Skeletal muscle satellite cell (primary cell): Measurements from ENCODE around the gene TRIM33.
"Not testable (repeated sequence)": the region's sequence is repeated elsewhere in the genome, so short reads cannot be mapped to it uniquely, and the experiment has no call there.

Source experiments
- H3K27me3 ChIP-seq: 2 replicates; pipeline ENCODE4 v1.7.0; 2013; ENCODE audit warnings: low read length; ENCODE audit not compliant: control insufficient read depth, insufficient read depth
- H3K36me3 ChIP-seq: 2 replicates; pipeline ENCODE4 v1.7.0; 2013; ENCODE audit warnings: mild to moderate bottlenecking, control low read depth, low read length; ENCODE audit not compliant: insufficient read depth
- H3K4me1 ChIP-seq: 2 replicates; pipeline ENCODE4 v1.7.0; 2013; ENCODE audit warnings: low read length; ENCODE audit not compliant: control insufficient read depth, insufficient read depth
- H3K4me2 ChIP-seq: 2 replicates; pipeline ENCODE4 v1.7.0; 2013; ENCODE audit warnings: mild to moderate bottlenecking, low read length
- H3K4me3 ChIP-seq: 2 replicates; pipeline ENCODE4 v1.7.0; 2013; ENCODE audit warnings: low read length
- H3K9ac ChIP-seq: 2 replicates; pipeline ENCODE4 v1.7.0; 2013; ENCODE audit warnings: mild to moderate bottlenecking, low read depth, low read length, moderate library complexity
- H3K9me3 ChIP-seq: replicated peaks from 2 replicates; pipeline ENCODE4 v1.7.0; 2013; ENCODE audit warnings: mild to moderate bottlenecking, control low read depth, low read length

The TRIM33 gene

GRCh38 chr1:114462341-114462740, 48.7 kb downstream of the TRIM33 start:
- H3K36me3 ChIP-seq, result peaks cover 18% of the 10 kb centered on the region
- H3K4me1 ChIP-seq, result peaks cover 11% of the 10 kb centered on the region
- no peak overlapping the region for H3K9ac ChIP-seq
- H3K4me3 ChIP-seq, result no peak overlapping the region
- H3K9me3 ChIP-seq, result no peaks in the 10 kb centered on the region
- no peaks in the 10 kb centered on the region for H3K27me3 ChIP-seq
- H3K4me2 ChIP-seq, result no peak overlapping the region

- Histone ChIP-seq H3K4me2 (peak overlapping the region; percentile 32), H3K27me3 (no peaks in the 10 kb centered on the region), H3K9me3 (no peaks in the 10 kb centered on the region), H3K36me3 (peaks cover 39% of the 10 kb centered on the region), H3K4me1 (peaks cover 20% of the 10 kb centered on the region), H3K9ac (no peak overlapping the region), H3K4me3 (no peak overlapping the region)
These were observed 52.7 kb downstream of the TRIM33 start for GRCh38 chr1:114458237-114458777.

DNA sequence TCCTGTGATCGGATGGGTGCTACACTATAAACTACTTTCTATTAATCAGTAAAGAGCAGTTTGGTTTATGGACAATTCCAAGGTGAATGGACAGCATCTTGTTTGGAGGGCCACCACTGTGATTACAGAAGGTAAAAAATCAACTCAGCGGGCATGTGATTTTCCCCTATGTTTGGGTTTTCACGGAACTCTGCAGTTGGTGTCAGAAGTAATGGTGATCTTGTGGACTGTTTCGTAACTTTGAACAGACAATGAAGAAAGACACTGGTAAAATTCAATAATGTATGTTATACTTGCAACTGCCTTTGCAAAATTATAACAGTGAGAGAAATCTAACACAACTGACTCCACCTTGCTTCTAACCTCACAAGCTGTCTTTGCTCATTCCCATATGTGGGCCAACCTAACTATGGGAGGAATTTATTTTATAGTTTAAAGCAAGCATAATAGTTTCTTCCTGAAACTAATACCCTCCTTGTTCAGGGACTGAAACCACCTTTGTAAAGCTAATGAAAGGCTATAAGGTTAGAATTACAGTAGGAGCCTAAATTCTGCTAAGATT, 53.2 kb downstream of the TRIM33 start:
- H3K36me3 ChIP-seq, result peaks cover 40% of the 10 kb centered on the region

GRCh38 chr1:114456586-114456985, 54.4 kb downstream of the TRIM33 start:
- no peaks in the 10 kb centered on the region for H3K9me3 ChIP-seq
- H3K27me3 ChIP-seq, result no peaks in the 10 kb centered on the region
- H3K4me3 ChIP-seq, result no peak overlapping the region
- H3K4me2 ChIP-seq, result no peak overlapping the region
- H3K36me3 ChIP-seq, result peaks cover 40% of the 10 kb centered on the region
- H3K9ac ChIP-seq, result no peak overlapping the region
- H3K4me1 ChIP-seq, result peaks cover 20% of the 10 kb centered on the region

More for the DNA sequence above, 53.2 kb downstream of the TRIM33 start:
- H3K27me3 ChIP-seq, result no peaks in the 10 kb centered on the region
- no peak overlapping the region for H3K4me3 ChIP-seq
- H3K4me1 ChIP-seq, result peaks cover 20% of the 10 kb centered on the region
- H3K4me2 ChIP-seq, result peak overlapping the region; percentile 32
- no peak overlapping the region for H3K9ac ChIP-seq
- H3K9me3 ChIP-seq, result no peaks in the 10 kb centered on the region

DNA sequence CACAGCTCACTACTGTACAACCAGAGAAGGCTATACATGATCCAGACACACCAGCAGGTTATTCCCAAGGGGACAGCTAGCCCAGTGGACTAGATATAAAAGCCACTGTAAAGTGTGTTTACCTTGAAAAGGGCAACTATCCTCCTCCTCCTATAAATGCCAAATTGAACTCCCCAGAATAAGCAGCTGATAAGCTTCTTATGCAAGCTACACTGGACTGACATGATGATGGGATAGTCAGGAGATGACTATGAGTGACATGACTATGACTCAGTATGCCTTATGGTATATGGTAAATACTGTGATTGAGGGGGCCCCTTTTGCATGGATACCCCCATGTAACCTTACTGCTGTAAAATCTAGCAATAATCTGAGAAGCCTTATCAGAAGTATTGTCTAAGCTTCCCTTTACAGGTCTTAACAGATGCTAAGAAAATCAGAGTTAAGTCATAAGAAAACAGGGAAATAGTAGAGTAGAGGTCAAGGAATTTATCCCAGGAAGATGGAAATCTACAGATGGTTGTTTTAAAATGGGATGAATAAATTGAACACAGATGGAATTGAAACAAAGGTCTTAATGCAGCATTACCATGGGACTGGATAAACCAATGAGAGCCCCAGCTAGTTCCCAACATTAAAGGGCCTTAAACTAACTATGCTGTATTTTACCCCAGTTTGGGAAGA, 55.8 kb downstream of the TRIM33 start:
- H3K9ac ChIP-seq, result no peak overlapping the region
- peaks cover 40% of the 10 kb centered on the region for H3K36me3 ChIP-seq
- H3K4me2 ChIP-seq, result no peak overlapping the region
- H3K9me3 ChIP-seq, result no peaks in the 10 kb centered on the region
- no peaks in the 10 kb centered on the region for H3K27me3 ChIP-seq
- H3K4me1 ChIP-seq, result peaks cover 20% of the 10 kb centered on the region
- no peak overlapping the region for H3K4me3 ChIP-seq

DNA sequence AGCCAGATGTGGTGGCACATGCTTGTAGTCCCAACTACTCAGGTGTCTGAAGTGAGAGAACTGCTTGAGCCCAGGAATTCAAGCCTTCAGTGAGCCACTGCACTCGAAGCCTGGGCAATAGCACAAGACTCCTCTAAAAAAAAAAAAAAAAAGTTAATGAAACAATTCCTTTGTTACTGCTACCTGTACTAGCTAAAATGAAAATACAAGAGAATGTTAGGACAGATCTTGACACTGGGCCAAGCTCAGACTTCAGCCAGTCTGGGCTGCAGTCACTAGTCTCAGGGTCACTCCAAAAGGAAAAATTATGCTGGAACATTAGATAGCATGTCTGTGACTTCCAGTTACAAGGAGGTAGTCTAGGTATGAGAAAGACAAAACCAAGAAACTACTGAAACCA, 56.5 kb downstream of the TRIM33 start:
- H3K9ac ChIP-seq, result no peak overlapping the region
- peaks cover 20% of the 10 kb centered on the region for H3K4me1 ChIP-seq
- no peaks in the 10 kb centered on the region for H3K27me3 ChIP-seq
- H3K4me2 ChIP-seq, result no peak overlapping the region
- H3K36me3 ChIP-seq, result peaks cover 40% of the 10 kb centered on the region
- H3K4me3 ChIP-seq, result no peak overlapping the region
- no peaks in the 10 kb centered on the region for H3K9me3 ChIP-seq

- H3K4me2 ChIP-seq, result no peak overlapping the region
- H3K36me3 ChIP-seq, result peaks cover 38% of the 10 kb centered on the region
- H3K4me1 ChIP-seq, result peaks cover 18% of the 10 kb centered on the region
- H3K9me3 ChIP-seq, result no peaks in the 10 kb centered on the region
- H3K4me3 ChIP-seq, result no peak overlapping the region
- H3K27me3 ChIP-seq, result no peaks in the 10 kb centered on the region
- H3K9ac ChIP-seq, result no peak overlapping the region
These were observed 57.6 kb downstream of the TRIM33 start for GRCh38 chr1:114453361-114453784.

- no peaks in the 10 kb centered on the region for H3K27me3 ChIP-seq
- H3K36me3 ChIP-seq, result peaks cover 11% of the 10 kb centered on the region
- H3K4me2 ChIP-seq, result no peak overlapping the region
- no peak overlapping the region for H3K4me3 ChIP-seq
- H3K9ac ChIP-seq, result no peak overlapping the region
- H3K9me3 ChIP-seq, result no peaks in the 10 kb centered on the region
- no peaks in the 10 kb centered on the region for H3K4me1 ChIP-seq
These were observed 62.5 kb downstream of the TRIM33 start for GRCh38 chr1:114448370-114449036.

GRCh38 chr1:114446198-114446597, 64.8 kb downstream of the TRIM33 start:
- Histone ChIP-seq H3K4me1 (no peaks in the 10 kb centered on the region), H3K9me3 (no peaks in the 10 kb centered on the region), H3K36me3 (peaks cover 8% of the 10 kb centered on the region), H3K4me2 (no peak overlapping the region), H3K4me3 (no peak overlapping the region), H3K27me3 (no peaks in the 10 kb centered on the region), H3K9ac (no peak overlapping the region)

GRCh38 chr1:114443226-114443625, 67.8 kb downstream of the TRIM33 start:
- H3K4me1 ChIP-seq, H3K4me2 ChIP-seq, H3K27me3 ChIP-seq, H3K4me3 ChIP-seq, H3K9ac ChIP-seq, H3K9me3 ChIP-seq: not testable (repeated sequence)
- peaks cover 11% of the 10 kb centered on the region for H3K36me3 ChIP-seq

DNA sequence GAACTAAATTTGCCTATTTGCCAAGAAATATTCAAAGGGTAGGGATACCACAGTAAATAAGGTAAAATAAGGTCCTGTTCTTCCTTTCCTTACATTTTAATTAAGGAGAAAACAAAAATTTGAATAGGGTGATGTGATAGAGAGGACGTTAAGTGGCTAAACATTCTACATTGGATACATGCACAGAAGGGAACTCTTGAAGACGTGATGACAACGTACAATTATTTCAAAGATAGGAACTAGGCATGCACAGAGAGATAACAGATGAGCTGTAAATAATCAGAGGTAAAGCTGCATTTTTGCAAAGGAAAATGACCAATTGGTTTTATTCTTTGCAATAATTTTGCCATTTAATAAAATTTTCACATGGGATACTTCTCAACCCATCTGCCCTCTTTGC, 69.7 kb downstream of the TRIM33 start:
- no peaks in the 10 kb centered on the region for H3K27me3 ChIP-seq
- H3K4me3 ChIP-seq, result no peak overlapping the region
- no peak overlapping the region for H3K4me2 ChIP-seq
- H3K9me3 ChIP-seq, result no peaks in the 10 kb centered on the region
- peaks cover 3% of the 10 kb centered on the region for H3K4me1 ChIP-seq
- H3K36me3 ChIP-seq, result peaks cover 11% of the 10 kb centered on the region
- H3K9ac ChIP-seq, result no peak overlapping the region
